GM23338 (cell line): ENCODE measurements around the gene ITGA1. TPM values are rescaled to one million over a fixed set of nuclear protein-coding genes. Genes with fewer than 3 reads are reported as not detected.

Experiments
- ATAC-seq: fragments of 200-7000 bp; cut with Tn5 transposase; 3 replicates; pipeline ENCODE4 v1.9.1; 2020
- DNase-seq: peaks from one replicate; pipeline ENCODE4 v3.0.0-alpha.2; 2015; ENCODE audit warnings: low spot score
- H2AFZ ChIP-seq: fragments of 200-600 bp; sonication (generic); 2 replicates; pipeline ENCODE4 v1.8.0; 2016; ENCODE audit warnings: antibody characterized with exemption, mild to moderate bottlenecking, moderate library complexity
- H3F3A ChIP-seq: fragments of 200-600 bp; sonication (generic); replicated peaks from 2 replicates; pipeline ENCODE4 v1.8.0; 2017; ENCODE audit warnings: antibody characterized with exemption, mixed run types, low read depth
- H3K27ac ChIP-seq: fragments of 200-600 bp; sonication (generic); 2 replicates; pipeline ENCODE4 v1.6.1; 2016; ENCODE audit warnings: low read depth
- H3K27me3 ChIP-seq: fragments of 200-600 bp; sonication (generic); 2 replicates; pipeline ENCODE4 v1.8.0; 2016; ENCODE audit warnings: mild to moderate bottlenecking, mixed run types, moderate library complexity; ENCODE audit not compliant: insufficient read depth
- H3K36me3 ChIP-seq: fragments of 200-600 bp; sonication (generic); 2 replicates; pipeline ENCODE4 v1.8.0; 2016; ENCODE audit warnings: mild to moderate bottlenecking; ENCODE audit not compliant: insufficient read depth
- H3K4me1 ChIP-seq: fragments of 200-600 bp; sonication (generic); 2 replicates; pipeline ENCODE4 v1.8.0; 2016; ENCODE audit warnings: mild to moderate bottlenecking, moderate library complexity; ENCODE audit not compliant: insufficient read depth
- H3K4me2 ChIP-seq: fragments of 200-600 bp; sonication (generic); 2 replicates; pipeline ENCODE4 v1.7.1; 2017; ENCODE audit warnings: mixed run types
- H3K4me3 ChIP-seq: fragments of 200-600 bp; sonication (generic); 2 replicates; pipeline ENCODE4 v1.6.1; 2016; ENCODE audit warnings: mixed run types
- H3K79me2 ChIP-seq: fragments of 200-600 bp; sonication (generic); replicated peaks from 2 replicates; pipeline ENCODE4 v1.8.0; 2017; ENCODE audit warnings: mild to moderate bottlenecking; ENCODE audit not compliant: insufficient read depth
- H3K9me2 ChIP-seq: fragments of 200-600 bp; sonication (generic); 2 replicates; pipeline ENCODE4 v1.8.0; 2017; ENCODE audit not compliant: insufficient read depth
- H4K20me1 ChIP-seq: fragments of 200-600 bp; sonication (generic); replicated peaks from 2 replicates; pipeline ENCODE4 v1.8.0; 2017; ENCODE audit warnings: mild to moderate bottlenecking; ENCODE audit not compliant: insufficient read depth
- H3K27ac Mint-ChIP-seq: 2 replicates; pipeline ENCODE4 v1.8.0; 2020; ENCODE audit warnings: inconsistent platforms, mild to moderate bottlenecking, moderate library complexity, mixed read lengths
- H3K27me3 Mint-ChIP-seq: 3 replicates; pipeline ENCODE4 v1.8.0; 2022; ENCODE audit warnings: low read depth, mild to moderate bottlenecking, moderate library complexity, mixed read lengths, inconsistent platforms; ENCODE audit not compliant: insufficient read depth, poor library complexity
- H3K36me3 Mint-ChIP-seq: 3 replicates; pipeline ENCODE4 v1.8.0; 2021; ENCODE audit warnings: low read depth, mild to moderate bottlenecking, inconsistent platforms, moderate library complexity, mixed read lengths
- H3K4me1 Mint-ChIP-seq: 3 replicates; pipeline ENCODE4 v1.8.0; 2020; ENCODE audit warnings: mild to moderate bottlenecking, inconsistent platforms, mixed read lengths
- H3K4me3 Mint-ChIP-seq: 3 replicates; pipeline ENCODE4 v1.8.0; 2021; ENCODE audit warnings: moderate library complexity, mild to moderate bottlenecking, inconsistent platforms, mixed read lengths
- H3K9me3 Mint-ChIP-seq: 3 replicates; pipeline ENCODE4 v1.8.0; 2020; ENCODE audit warnings: moderate library complexity, mild to moderate bottlenecking, inconsistent platforms, mixed read lengths
- CREB1 ChIP-seq: fragments of 250-450 bp; sonication (Bioruptor Pico); IDR thresholded peaks from 2 replicates; pipeline ENCODE4 v1.5.0; 2020; ENCODE audit warnings: low read depth, mild to moderate bottlenecking, moderate library complexity
- EZH2 ChIP-seq: fragments of 200-600 bp; sonication (generic); IDR thresholded peaks from one replicate; pipeline ENCODE4 v1.8.0; 2017; ENCODE audit warnings: antibody characterized with exemption, mild to moderate bottlenecking, low read depth; ENCODE audit not compliant: unreplicated experiment
- EZH2phosphoT487 ChIP-seq: fragments of 200-600 bp; sonication (generic); IDR thresholded peaks from one replicate; pipeline ENCODE4 v1.8.1; 2018; ENCODE audit warnings: antibody characterized with exemption; ENCODE audit not compliant: unreplicated experiment
- JUNB ChIP-seq: IDR thresholded peaks from one replicate; pipeline ENCODE4 v1.6.1; 2016; ENCODE audit warnings: antibody characterized with exemption; ENCODE audit not compliant: unreplicated experiment
- NANOG ChIP-seq: IDR thresholded peaks from 2 replicates; pipeline ENCODE4 v1.6.1; 2016; ENCODE audit warnings: antibody characterized with exemption, borderline replicate concordance
- POLR2AphosphoS5 ChIP-seq: IDR thresholded peaks from 2 replicates; pipeline ENCODE4 v1.6.1; 2016; ENCODE audit warnings: antibody characterized with exemption, low read depth
- REST ChIP-seq: IDR thresholded peaks from one replicate; pipeline ENCODE4 v1.6.1; 2018; ENCODE audit warnings: antibody characterized with exemption; ENCODE audit not compliant: unreplicated experiment
- STAT1 ChIP-seq: IDR thresholded peaks from one replicate; pipeline ENCODE4 v1.6.1; 2016; ENCODE audit warnings: antibody characterized with exemption; ENCODE audit not compliant: unreplicated experiment
- ZNF114 ChIP-seq: fragments of 250-450 bp; sonication (Bioruptor Pico); IDR thresholded peaks from 2 replicates; pipeline ENCODE4 v1.5.0; 2020; ENCODE audit warnings: mild to moderate bottlenecking, moderate library complexity
- ZNF331 ChIP-seq: fragments of 250-450 bp; sonication (Bioruptor Pico); IDR thresholded peaks from 2 replicates; pipeline ENCODE4 v1.5.0; 2020; ENCODE audit warnings: low read depth, mild to moderate bottlenecking, moderate library complexity
- polyA plus RNA-seq: library from polyadenylated mRNA; unstranded; fragments of >200 nt; fragmentation: Nextera tagmentation; extraction: Ambion mirVana; gene quantifications from 2 replicates; pipeline ENCODE4 v1.2.1, GENCODE V29; 2016
- total RNA-seq: library from RNA; depleted of rRNA; stranded (reverse); fragments of >200 nt; shearing (Covaris generic); gene quantifications from 2 replicates; pipeline ENCODE4 v1.2.3, GENCODE V29; 2014
- TF ChIP-seq, protein P1 (sequence below): fragments of 250-450 bp; sonication (Bioruptor Pico); IDR thresholded peaks from 2 replicates; pipeline ENCODE4 v1.5.0; 2020; ENCODE audit warnings: mild to moderate bottlenecking, moderate library complexity
- TF ChIP-seq, protein P2 (sequence below), 2 experiments: fragments of 200-600 bp in 1 of 2; sonication (generic) in 1 of 2; conservative IDR thresholded peaks; 2 replicates each; pipeline versions ENCODE4 v1.5.1 to v1.6.1; 2016 to 2017; ENCODE audit warnings: antibody characterized with exemption in 2 of 2, low read depth in 2 of 2, mild to moderate bottlenecking in 2 of 2, moderate library complexity in 1 of 2
- TF ChIP-seq, protein P3 (sequence below): IDR thresholded peaks from 2 replicates; pipeline ENCODE4 v1.6.1; 2016; ENCODE audit warnings: antibody characterized with exemption

Gene ITGA1
- total and polyA plus RNA-seq, 2 experiments from 2014 or later, result 1.8 to 4.9 TPM

DNA sequence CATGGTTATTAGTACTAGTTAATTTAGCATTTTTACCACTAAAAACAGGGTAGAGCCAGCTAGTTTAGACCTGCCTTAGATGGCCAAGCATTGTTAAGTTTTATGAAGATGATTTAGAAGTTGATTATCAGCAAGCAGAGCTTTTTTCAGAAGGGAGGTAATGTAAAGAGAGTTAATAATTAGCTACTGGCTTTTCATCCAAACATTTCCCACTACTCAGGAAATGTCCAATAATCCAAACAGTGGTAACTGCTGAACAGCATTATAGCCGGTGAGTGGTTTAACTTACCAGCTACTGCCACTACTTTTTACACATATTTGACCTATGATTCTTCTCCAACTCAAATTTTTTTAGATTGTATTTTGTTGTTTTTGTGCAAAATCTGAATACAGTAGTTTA, 1.7 kb downstream of the ITGA1 start:
- Mint-ChIP-seq H3K4me3 (peak overlapping the region; percentile 94), H3K4me1 (peaks cover 22% of the 10 kb centered on the region), H3K9me3 (no peaks in the 10 kb centered on the region), H3K27ac (no peak overlapping the region), H3K36me3 (no peaks in the 10 kb centered on the region), H3K27me3 (peaks cover 6% of the 10 kb centered on the region)
- Histone ChIP-seq H2AFZ (no peak overlapping the region), H3K36me3 (no peaks in the 10 kb centered on the region), H3K79me2 (no peaks in the 10 kb centered on the region; the same call in 1 of the 2 replicates), H3F3A (0 out of 2 replicates have a peak, but pooled peaks cover 6% of the 10 kb centered on the region), H4K20me1 (no peaks in the 10 kb centered on the region), H3K4me2 (peak overlapping the region; percentile 88), H3K27ac (no peak overlapping the region), H3K4me1 (peaks cover 13% of the 10 kb centered on the region), H3K4me3 (peak overlapping the region; percentile 75), H3K9me2 (no peaks in the 10 kb centered on the region), H3K27me3 (no peaks in the 10 kb centered on the region)
- ATAC-seq (no peak), DNase-seq (no peak)
- TF ChIP-seq ZNF114 (CRISPR knock-in tag) (no peak), JUNB (no peak), ZNF331 (CRISPR knock-in tag) (no peak), EZH2phosphoT487 (no peak), REST (no peak), STAT1 (no peak), EZH2 (no peak), CREB1 (CRISPR knock-in tag) (no peak), NANOG (no peak), POLR2AphosphoS5 (no peak)
- TF ChIP-seq, protein P1, sequence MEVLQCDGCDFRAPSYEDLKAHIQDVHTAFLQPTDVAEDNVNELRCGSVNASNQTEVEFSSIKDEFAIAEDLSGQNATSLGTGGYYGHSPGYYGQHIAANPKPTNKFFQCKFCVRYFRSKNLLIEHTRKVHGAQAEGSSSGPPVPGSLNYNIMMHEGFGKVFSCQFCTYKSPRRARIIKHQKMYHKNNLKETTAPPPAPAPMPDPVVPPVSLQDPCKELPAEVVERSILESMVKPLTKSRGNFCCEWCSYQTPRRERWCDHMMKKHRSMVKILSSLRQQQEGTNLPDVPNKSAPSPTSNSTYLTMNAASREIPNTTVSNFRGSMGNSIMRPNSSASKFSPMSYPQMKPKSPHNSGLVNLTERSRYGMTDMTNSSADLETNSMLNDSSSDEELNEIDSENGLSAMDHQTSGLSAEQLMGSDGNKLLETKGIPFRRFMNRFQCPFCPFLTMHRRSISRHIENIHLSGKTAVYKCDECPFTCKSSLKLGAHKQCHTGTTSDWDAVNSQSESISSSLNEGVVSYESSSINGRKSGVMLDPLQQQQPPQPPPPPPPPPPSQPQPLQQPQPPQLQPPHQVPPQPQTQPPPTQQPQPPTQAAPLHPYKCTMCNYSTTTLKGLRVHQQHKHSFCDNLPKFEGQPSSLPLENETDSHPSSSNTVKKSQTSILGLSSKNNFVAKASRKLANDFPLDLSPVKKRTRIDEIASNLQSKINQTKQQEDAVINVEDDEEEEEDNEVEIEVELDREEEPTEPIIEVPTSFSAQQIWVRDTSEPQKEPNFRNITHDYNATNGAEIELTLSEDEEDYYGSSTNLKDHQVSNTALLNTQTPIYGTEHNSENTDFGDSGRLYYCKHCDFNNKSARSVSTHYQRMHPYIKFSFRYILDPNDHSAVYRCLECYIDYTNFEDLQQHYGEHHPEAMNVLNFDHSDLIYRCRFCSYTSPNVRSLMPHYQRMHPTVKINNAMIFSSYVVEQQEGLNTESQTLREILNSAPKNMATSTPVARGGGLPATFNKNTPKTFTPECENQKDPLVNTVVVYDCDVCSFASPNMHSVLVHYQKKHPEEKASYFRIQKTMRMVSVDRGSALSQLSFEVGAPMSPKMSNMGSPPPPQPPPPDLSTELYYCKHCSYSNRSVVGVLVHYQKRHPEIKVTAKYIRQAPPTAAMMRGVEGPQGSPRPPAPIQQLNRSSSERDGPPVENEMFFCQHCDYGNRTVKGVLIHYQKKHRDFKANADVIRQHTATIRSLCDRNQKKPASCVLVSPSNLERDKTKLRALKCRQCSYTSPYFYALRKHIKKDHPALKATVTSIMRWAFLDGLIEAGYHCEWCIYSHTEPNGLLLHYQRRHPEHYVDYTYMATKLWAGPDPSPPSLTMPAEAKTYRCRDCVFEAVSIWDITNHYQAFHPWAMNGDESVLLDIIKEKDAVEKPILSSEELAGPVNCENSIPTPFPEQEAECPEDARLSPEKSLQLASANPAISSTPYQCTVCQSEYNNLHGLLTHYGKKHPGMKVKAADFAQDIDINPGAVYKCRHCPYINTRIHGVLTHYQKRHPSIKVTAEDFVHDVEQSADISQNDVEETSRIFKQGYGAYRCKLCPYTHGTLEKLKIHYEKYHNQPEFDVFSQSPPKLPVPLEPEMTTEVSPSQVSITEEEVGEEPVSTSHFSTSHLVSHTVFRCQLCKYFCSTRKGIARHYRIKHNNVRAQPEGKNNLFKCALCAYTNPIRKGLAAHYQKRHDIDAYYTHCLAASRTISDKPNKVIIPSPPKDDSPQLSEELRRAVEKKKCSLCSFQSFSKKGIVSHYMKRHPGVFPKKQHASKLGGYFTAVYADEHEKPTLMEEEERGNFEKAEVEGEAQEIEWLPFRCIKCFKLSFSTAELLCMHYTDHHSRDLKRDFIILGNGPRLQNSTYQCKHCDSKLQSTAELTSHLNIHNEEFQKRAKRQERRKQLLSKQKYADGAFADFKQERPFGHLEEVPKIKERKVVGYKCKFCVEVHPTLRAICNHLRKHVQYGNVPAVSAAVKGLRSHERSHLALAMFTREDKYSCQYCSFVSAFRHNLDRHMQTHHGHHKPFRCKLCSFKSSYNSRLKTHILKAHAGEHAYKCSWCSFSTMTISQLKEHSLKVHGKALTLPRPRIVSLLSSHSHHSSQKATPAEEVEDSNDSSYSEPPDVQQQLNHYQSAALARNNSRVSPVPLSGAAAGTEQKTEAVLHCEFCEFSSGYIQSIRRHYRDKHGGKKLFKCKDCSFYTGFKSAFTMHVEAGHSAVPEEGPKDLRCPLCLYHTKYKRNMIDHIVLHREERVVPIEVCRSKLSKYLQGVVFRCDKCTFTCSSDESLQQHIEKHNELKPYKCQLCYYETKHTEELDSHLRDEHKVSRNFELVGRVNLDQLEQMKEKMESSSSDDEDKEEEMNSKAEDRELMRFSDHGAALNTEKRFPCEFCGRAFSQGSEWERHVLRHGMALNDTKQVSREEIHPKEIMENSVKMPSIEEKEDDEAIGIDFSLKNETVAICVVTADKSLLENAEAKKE (CRISPR knock-in tag), result no peak
- TF ChIP-seq, protein P2, sequence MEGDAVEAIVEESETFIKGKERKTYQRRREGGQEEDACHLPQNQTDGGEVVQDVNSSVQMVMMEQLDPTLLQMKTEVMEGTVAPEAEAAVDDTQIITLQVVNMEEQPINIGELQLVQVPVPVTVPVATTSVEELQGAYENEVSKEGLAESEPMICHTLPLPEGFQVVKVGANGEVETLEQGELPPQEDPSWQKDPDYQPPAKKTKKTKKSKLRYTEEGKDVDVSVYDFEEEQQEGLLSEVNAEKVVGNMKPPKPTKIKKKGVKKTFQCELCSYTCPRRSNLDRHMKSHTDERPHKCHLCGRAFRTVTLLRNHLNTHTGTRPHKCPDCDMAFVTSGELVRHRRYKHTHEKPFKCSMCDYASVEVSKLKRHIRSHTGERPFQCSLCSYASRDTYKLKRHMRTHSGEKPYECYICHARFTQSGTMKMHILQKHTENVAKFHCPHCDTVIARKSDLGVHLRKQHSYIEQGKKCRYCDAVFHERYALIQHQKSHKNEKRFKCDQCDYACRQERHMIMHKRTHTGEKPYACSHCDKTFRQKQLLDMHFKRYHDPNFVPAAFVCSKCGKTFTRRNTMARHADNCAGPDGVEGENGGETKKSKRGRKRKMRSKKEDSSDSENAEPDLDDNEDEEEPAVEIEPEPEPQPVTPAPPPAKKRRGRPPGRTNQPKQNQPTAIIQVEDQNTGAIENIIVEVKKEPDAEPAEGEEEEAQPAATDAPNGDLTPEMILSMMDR (conservative IDR thresholded peaks at IDR 0.05; ENCODE audit: low read depth in 2 of 2), result no peak
- TF ChIP-seq, protein P3, sequence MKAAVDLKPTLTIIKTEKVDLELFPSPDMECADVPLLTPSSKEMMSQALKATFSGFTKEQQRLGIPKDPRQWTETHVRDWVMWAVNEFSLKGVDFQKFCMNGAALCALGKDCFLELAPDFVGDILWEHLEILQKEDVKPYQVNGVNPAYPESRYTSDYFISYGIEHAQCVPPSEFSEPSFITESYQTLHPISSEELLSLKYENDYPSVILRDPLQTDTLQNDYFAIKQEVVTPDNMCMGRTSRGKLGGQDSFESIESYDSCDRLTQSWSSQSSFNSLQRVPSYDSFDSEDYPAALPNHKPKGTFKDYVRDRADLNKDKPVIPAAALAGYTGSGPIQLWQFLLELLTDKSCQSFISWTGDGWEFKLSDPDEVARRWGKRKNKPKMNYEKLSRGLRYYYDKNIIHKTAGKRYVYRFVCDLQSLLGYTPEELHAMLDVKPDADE, result no peak
